H1 (cell line): ENCODE measurements around the gene RAD51B. TPM values are rescaled to one million over a fixed set of nuclear protein-coding genes. Genes with fewer than 3 reads are reported as not detected.

Experiments used
- CTCF ChIA-PET: fragments of 300-600 bp; sonication (Branson Sonifier 250); formaldehyde crosslinking; loops from one replicate; lab custom pipeline; 2021; ENCODE audit not compliant: partially characterized antibody; lab: Charles Lee
- POLR2A ChIA-PET: fragments of 300-600 bp; sonication (Branson Sonifier 250); formaldehyde crosslinking; loops from one replicate; lab custom pipeline; 2021; ENCODE audit warnings: inconsistent platforms; ENCODE audit not compliant: partially characterized antibody; lab: Charles Lee
- DNase-seq, 2 experiments: peaks; one replicate each; pipeline versions ENCODE4 v3.0.0 to v3.0.0-alpha.2; 2010 to 2022; ENCODE audit warnings: low spot score in 2 of 2, low read depth in 1 of 2, mixed read lengths in 1 of 2
- FAIRE-seq: peaks from 2 replicates; lab custom pipeline; 2011; peaks lifted over from hg19 to GRCh38; lab: Jason Lieb, UNC
- H2AFZ ChIP-seq: 2 replicates; pipeline ENCODE4 v1.8.1; 2012; ENCODE audit warnings: low read length, inconsistent platforms
- H2AK5ac ChIP-seq: 2 replicates; pipeline ENCODE4 v1.6.1; 2013; ENCODE audit warnings: low read depth, low read length
- H2BK120ac ChIP-seq: replicated peaks from 2 replicates; pipeline ENCODE3; 2013; ENCODE audit warnings: low read depth, low read length, inconsistent platforms
- H2BK12ac ChIP-seq: 2 replicates; pipeline ENCODE4 v1.6.1; 2013; ENCODE audit warnings: low read depth, low read length
- H2BK15ac ChIP-seq: 2 replicates; pipeline ENCODE4 v1.6.1; 2013; ENCODE audit warnings: low read length
- H2BK20ac ChIP-seq: 2 replicates; pipeline ENCODE4 v1.6.1; 2013; ENCODE audit warnings: low read length
- H2BK5ac ChIP-seq: 2 replicates; pipeline ENCODE4 v1.6.1; 2013; ENCODE audit warnings: low read depth, low read length
- H3K14ac ChIP-seq: 2 replicates; pipeline ENCODE4 v1.6.1; 2013; ENCODE audit warnings: inconsistent platforms; ENCODE audit not compliant: insufficient read length
- H3K18ac ChIP-seq: 2 replicates; pipeline ENCODE4 v1.6.1; 2013; ENCODE audit warnings: low read length; ENCODE audit errors: extremely low read depth
- H3K23ac ChIP-seq: 2 replicates; pipeline ENCODE4 v1.6.1; 2013; ENCODE audit warnings: inconsistent platforms; ENCODE audit not compliant: insufficient read length
- H3K23me2 ChIP-seq: 2 replicates; pipeline ENCODE4 v1.6.1; 2013; ENCODE audit warnings: low read depth, low read length
- H3K27ac ChIP-seq: 2 replicates; pipeline ENCODE4 v1.6.1; 2011; ENCODE audit warnings: low read depth, low read length, inconsistent platforms
- H3K27me3 ChIP-seq, 4 experiments: replicated peaks in 1 of 4; 1 replicate in 1 of 4; 2 replicates in 3 of 4; pipeline versions ENCODE4 v1.6.1 to v1.8.1; 2011 to 2013; ENCODE audit warnings: low read length in 3 of 4, mild to moderate bottlenecking in 3 of 4, inconsistent platforms in 2 of 4, mixed read lengths in 2 of 4, moderate library complexity in 1 of 4; ENCODE audit not compliant: control insufficient read depth in 3 of 4, insufficient read depth in 3 of 4; ENCODE audit errors: extremely low read depth in 1 of 4
- H3K36me3 ChIP-seq, 4 experiments: 2 replicates each; pipeline versions ENCODE4 v1.6.1 to v1.8.1; 2011 to 2013; ENCODE audit warnings: mild to moderate bottlenecking in 4 of 4, low read length in 3 of 4, moderate library complexity in 2 of 4, control low read depth in 1 of 4, inconsistent platforms in 1 of 4; ENCODE audit not compliant: insufficient read depth in 4 of 4, control insufficient read depth in 2 of 4
- H3K4ac ChIP-seq: replicated peaks from 2 replicates; pipeline ENCODE3; 2013; ENCODE audit warnings: low read length, low read depth, mixed read lengths, inconsistent platforms; ENCODE audit not compliant: insufficient read length
- H3K4me1 ChIP-seq, 4 experiments: replicated peaks in 1 of 4; 1 replicate in 1 of 4; 2 replicates in 3 of 4; pipeline versions ENCODE4 v1.6.1 to v1.8.1; 2011 to 2013; ENCODE audit warnings: low read length in 3 of 4, inconsistent platforms in 2 of 4, mixed read lengths in 1 of 4; ENCODE audit not compliant: insufficient read depth in 4 of 4, control insufficient read depth in 3 of 4
- H3K4me2 ChIP-seq, 2 experiments: 2 replicates each; pipeline versions ENCODE4 v1.6.1 to v1.8.1; 2011 to 2013; ENCODE audit warnings: low read depth in 2 of 2, low read length in 2 of 2, control low read depth in 1 of 2, inconsistent platforms in 1 of 2, mild to moderate bottlenecking in 1 of 2; ENCODE audit not compliant: insufficient read depth in 1 of 2
- H3K4me3 ChIP-seq, 4 experiments: fragments of 200-600, 300-600 bp in 1 of 4; sonication (generic), shearing (Covaris generic), sonication (Bioruptor Twin) in 1 of 4; 2 replicates each; pipeline versions ENCODE4 v1.5.1 to v1.8.1; 2011 to 2016; ENCODE audit warnings: low read length in 4 of 4, low read depth in 3 of 4, control low read depth in 2 of 4, inconsistent platforms in 2 of 4, mild to moderate bottlenecking in 2 of 4, mixed read lengths in 1 of 4, moderate library complexity in 1 of 4; ENCODE audit not compliant: insufficient read depth in 2 of 4; ENCODE audit errors: extremely low read depth in 1 of 4
- H3K56ac ChIP-seq: replicated peaks from 2 replicates; pipeline ENCODE3; 2013; ENCODE audit warnings: low read depth, mild to moderate bottlenecking, mixed read lengths, low read length, inconsistent platforms; ENCODE audit not compliant: insufficient read length
- H3K79me1 ChIP-seq: 2 replicates; pipeline ENCODE4 v1.6.1; 2013; ENCODE audit warnings: low read depth, low read length, control low read depth
- H3K79me2 ChIP-seq, 2 experiments: 2 replicates each; pipeline versions ENCODE4 v1.6.1 to v1.8.1; 2012 to 2013; ENCODE audit warnings: low read length in 2 of 2, mild to moderate bottlenecking in 2 of 2, inconsistent platforms in 1 of 2; ENCODE audit not compliant: insufficient read depth in 2 of 2, control insufficient read depth in 1 of 2
- H3K9ac ChIP-seq, 4 experiments: replicated peaks in 1 of 4; 1 replicate in 1 of 4; 2 replicates in 3 of 4; pipeline versions ENCODE4 v1.6.1 to v1.8.1; 2011 to 2013; ENCODE audit warnings: low read depth in 3 of 4, low read length in 3 of 4, control low read depth in 2 of 4, mild to moderate bottlenecking in 2 of 4, moderate library complexity in 2 of 4, inconsistent platforms in 1 of 4; ENCODE audit errors: extremely low read depth in 1 of 4
- H3K9me3 ChIP-seq, 2 experiments: 2 replicates each; pipeline versions ENCODE4 v1.6.1 to v1.8.1; 2012 to 2013; ENCODE audit warnings: mild to moderate bottlenecking in 2 of 2, moderate library complexity in 2 of 2, control low read depth in 1 of 2, inconsistent platforms in 1 of 2, low read depth in 1 of 2, low read length in 1 of 2, mixed read lengths in 1 of 2; ENCODE audit not compliant: insufficient read depth in 2 of 2
- H4K20me1 ChIP-seq, 2 experiments: replicated peaks in 1 of 2; 2 replicates each; pipeline versions ENCODE3 to v1.8.1; 2011 to 2013; ENCODE audit warnings: inconsistent platforms in 2 of 2, low read length in 2 of 2, mild to moderate bottlenecking in 1 of 2; ENCODE audit not compliant: insufficient read depth in 2 of 2, control insufficient read depth in 1 of 2
- H4K5ac ChIP-seq: 2 replicates; pipeline ENCODE4 v1.6.1; 2013; ENCODE audit warnings: low read length, low read depth, mixed read lengths, inconsistent platforms; ENCODE audit not compliant: insufficient read length
- H4K8ac ChIP-seq: 2 replicates; pipeline ENCODE4 v1.8.0; 2013; ENCODE audit warnings: mild to moderate bottlenecking, moderate library complexity, low read length, inconsistent platforms; ENCODE audit not compliant: insufficient read depth; ENCODE audit errors: extremely low read depth
- H4K91ac ChIP-seq: replicated peaks from 2 replicates; pipeline ENCODE3; 2013; ENCODE audit warnings: low read length, mixed read lengths, inconsistent platforms; ENCODE audit not compliant: insufficient read length
- BACH1 ChIP-seq: IDR thresholded peaks from 2 replicates; pipeline ENCODE4 v1.6.1; 2012; ENCODE audit warnings: low read length, improper control_type of control experiment
- BRCA1 ChIP-seq: IDR thresholded peaks from 2 replicates; pipeline ENCODE4 v1.6.1; 2012; ENCODE audit warnings: low read depth, low read length, improper control_type of control experiment
- CBX8 ChIP-seq: fragments of 300-800, 300-1000 bp; sonication (generic); IDR thresholded peaks from 2 replicates; pipeline ENCODE4 v1.7.1; 2016; ENCODE audit warnings: low read depth, low read length, borderline replicate concordance
- CREB1 ChIP-seq: IDR thresholded peaks from 2 replicates; pipeline ENCODE4 v1.6.1; 2012; ENCODE audit warnings: inconsistent platforms
- CTBP2 ChIP-seq: IDR thresholded peaks from 2 replicates; pipeline ENCODE4 v1.7.0; 2011; ENCODE audit warnings: borderline replicate concordance, mild to moderate bottlenecking, moderate library complexity, mixed read lengths, low read length; ENCODE audit not compliant: insufficient read depth, insufficient read length
- EGR1 ChIP-seq: IDR thresholded peaks from 2 replicates; pipeline ENCODE4 v1.6.1; 2011; ENCODE audit warnings: low read depth, low read length, borderline replicate concordance
- GABPA ChIP-seq: IDR thresholded peaks from 2 replicates; pipeline ENCODE4 v1.6.1; 2011; ENCODE audit warnings: mild to moderate bottlenecking, low read length, moderate library complexity, borderline replicate concordance; ENCODE audit not compliant: insufficient read depth
- SAP30 ChIP-seq: fragments of 300-600 bp; sonication (generic); IDR thresholded peaks from 2 replicates; pipeline ENCODE4 v1.7.1; 2012; ENCODE audit warnings: low read length, moderate library complexity, mild to moderate bottlenecking, inconsistent platforms; ENCODE audit not compliant: insufficient read depth, insufficient replicate concordance
- SIX5 ChIP-seq: IDR thresholded peaks from 2 replicates; pipeline ENCODE4 v1.6.1; 2011; ENCODE audit warnings: mild to moderate bottlenecking, low read depth, low read length
- SP2 ChIP-seq: IDR thresholded peaks from 2 replicates; pipeline ENCODE4 v1.6.1; 2012; ENCODE audit warnings: mild to moderate bottlenecking, low read length, inconsistent platforms
- ZNF274 ChIP-seq: IDR thresholded peaks from 2 replicates; pipeline ENCODE4 v1.7.0; 2012; ENCODE audit warnings: low read length, borderline replicate concordance; ENCODE audit errors: extremely low read depth
- WGBS, 2 experiments: shearing (Covaris generic) in 1 of 2; methylation state at CpG; one replicate each; pipeline versions ENCODE4 v1.1.6 to v1.1.7; 2013 to 2015; ENCODE audit warnings: low lambda C conversion rate in 2 of 2, mixed read lengths in 2 of 2, inconsistent platforms in 1 of 2, low coverage in 1 of 2, missing lambda C conversion rate in 1 of 2; ENCODE audit not compliant: insufficient replicate concordance in 2 of 2, insufficient coverage in 1 of 2, insufficient read length in 1 of 2; ENCODE audit errors: extremely low coverage in 1 of 2, missing lambda C conversion rate in 1 of 2; 5-methylcytosine and 5-hydroxymethylcytosine counted together
- polyA plus RNA-seq, 7 experiments: library from polyadenylated mRNA; depleted of rRNA in 3 of 7; stranded (reverse) in 5 of 7; unstranded in 2 of 7; fragments of >200 nt in 5 of 7; fragments of 200-250 nt in 2 of 7; gene quantifications; 1 replicate in 5 of 7; 2 replicates in 1 of 7; 4 replicates in 1 of 7; pipeline versions ENCODE4 v1.2.1 to v1.2.3, GENCODE V29; 2011 to 2013; ENCODE audit warnings: missing spikeins in 2 of 7, mixed read lengths in 2 of 7
- total RNA-seq: library from RNA; stranded (reverse); fragmentation: NEBNext Ultra II Directional; extraction: Animal tissue kit (Norgen Biotek cat#: 25700); gene quantifications from 2 replicates; pipeline ENCODE4 v1.2.1, GENCODE V29; 2021
- TF ChIP-seq, protein P1 (sequence below): IDR thresholded peaks from 2 replicates; pipeline ENCODE4 v1.6.1; 2012; ENCODE audit warnings: inconsistent platforms

The RAD51B gene
- total and polyA plus RNA-seq, 2 of the 8 experiments (the other 6 are each of a cell fraction or from before 2014, with no cell fraction given), result 3.9 to 14.9 TPM

GRCh38 chr14:68047906-68048305 is 228.3 kb downstream of the RAD51B start:
- H3K23me2 ChIP-seq, result no peaks in the 10 kb centered on the region
- H3K36me3 ChIP-seq, result no peaks in the 10 kb centered on the region
- DNase-seq (no peak), FAIRE-seq (no peak)
- no peak overlapping the region for H2BK5ac ChIP-seq
- peaks cover 2 to 7% (median 4%) of the 10 kb centered on the region in 4 experiments; a peak in 4 of 7 replicates for H3K4me1 ChIP-seq
- no peak overlapping the region for H2BK20ac ChIP-seq
- POLR2A ChIA-PET, result no interaction called here
- CTCF ChIA-PET, result no interaction called here
- no peak overlapping the region for H2AK5ac ChIP-seq
- no peak overlapping the region for H3K18ac ChIP-seq
- H3K23ac ChIP-seq, result no peak overlapping the region
- H3K4me3 ChIP-seq, result no peak overlapping the region
- no peak overlapping the region for H4K91ac ChIP-seq
- no peak overlapping the region for H2BK15ac ChIP-seq
- no peaks in the 10 kb centered on the region for H3K9me3 ChIP-seq
- H3K4ac ChIP-seq, result no peak overlapping the region
- WGBS, 2 experiments, result 85% methylated on average over 6 of the region's 6 CpGs; no CpG with 5 or more reads in 1 of the 2 experiments
- no peak overlapping the region for H4K8ac ChIP-seq
- no peak overlapping the region for H3K9ac ChIP-seq
- H3K56ac ChIP-seq, result no peak overlapping the region
- no peaks in the 10 kb centered on the region for H3K79me1 ChIP-seq
- H2AFZ ChIP-seq, result no peak overlapping the region
- no peak overlapping the region for H2BK12ac ChIP-seq
- H4K5ac ChIP-seq, result no peak overlapping the region
- no peaks in the 10 kb centered on the region for H4K20me1 ChIP-seq
- no peak overlapping the region for H3K14ac ChIP-seq
- H2BK120ac ChIP-seq, result no peak overlapping the region
- TF ChIP-seq SAP30, result no peak
- TF ChIP-seq CBX8, result no peak
- no peak for TF ChIP-seq CTBP2
- TF ChIP-seq GABPA, result no peak
- no peak for TF ChIP-seq CREB1
- TF ChIP-seq SP2, result no peak
- no peak for TF ChIP-seq EGR1
- TF ChIP-seq BRCA1, result no peak
- no peak for TF ChIP-seq SIX5
- TF ChIP-seq, protein P1, sequence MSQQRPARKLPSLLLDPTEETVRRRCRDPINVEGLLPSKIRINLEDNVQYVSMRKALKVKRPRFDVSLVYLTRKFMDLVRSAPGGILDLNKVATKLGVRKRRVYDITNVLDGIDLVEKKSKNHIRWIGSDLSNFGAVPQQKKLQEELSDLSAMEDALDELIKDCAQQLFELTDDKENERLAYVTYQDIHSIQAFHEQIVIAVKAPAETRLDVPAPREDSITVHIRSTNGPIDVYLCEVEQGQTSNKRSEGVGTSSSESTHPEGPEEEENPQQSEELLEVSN, result no peak
- no peak for TF ChIP-seq BACH1
- TF ChIP-seq ZNF274, result no peak
- TF ChIP-seq, all 59 proteins: peak for 0
- no peaks in the 10 kb centered on the region for H3K79me2 ChIP-seq
- no peak overlapping the region for H3K4me2 ChIP-seq
- no peak overlapping the region for H3K27ac ChIP-seq
- H3K27me3 ChIP-seq, result no peaks in the 10 kb centered on the region
